HepG2 (cell line): ENCODE results near the gene ADGRG6. TPM values are rescaled to one million over a fixed set of nuclear protein-coding genes. Genes with fewer than 3 reads are reported as not detected.

Source experiments
- ARID5B ChIP-seq: IDR thresholded peaks from 2 replicates; pipeline ENCODE4 v1.4.0; 2020; ENCODE audit warnings: mild to moderate bottlenecking, missing genetic modification reagents
- BCL6 ChIP-seq: IDR thresholded peaks from 2 replicates; pipeline ENCODE4 v1.6.1; 2016; ENCODE audit warnings: missing genetic modification reagents, missing compliant biosample characterization
- DRAP1 ChIP-seq: IDR thresholded peaks from 2 replicates; pipeline ENCODE4 v1.6.1; 2016; ENCODE audit warnings: missing genetic modification reagents, missing compliant biosample characterization
- FOXP1 ChIP-seq, 2 experiments: fragments of 450-650 bp in 1 of 2; IDR thresholded peaks; 2 replicates each; pipeline ENCODE4 v1.6.1; 2017 to 2018; ENCODE audit warnings: antibody characterized with exemption in 1 of 2
- HDAC2 ChIP-seq: sonication (generic); formaldehyde crosslinking; IDR thresholded peaks from 2 replicates; pipeline ENCODE4 v1.4.0; 2020; ENCODE audit warnings: missing genetic modification reagents
- PPARG ChIP-seq: conservative IDR thresholded peaks from 2 replicates; pipeline ENCODE4 v1.6.1; 2016; ENCODE audit warnings: missing biosample characterization, missing genetic modification reagents
- SMARCC2 ChIP-seq: fragments of 450-650 bp; IDR thresholded peaks from 2 replicates; pipeline ENCODE4 v1.6.1; 2017; ENCODE audit warnings: antibody characterized with exemption, mild to moderate bottlenecking
- SOX6 ChIP-seq, 2 experiments: fragments of 450-650 bp in 1 of 2; sonication (generic) in 1 of 2; formaldehyde crosslinking in 1 of 2; IDR thresholded peaks; 2 replicates each; pipeline versions ENCODE4 v1.4.0 to v1.6.1; 2017 to 2020; ENCODE audit warnings: antibody characterized with exemption in 1 of 2, mild to moderate bottlenecking in 1 of 2, missing genetic modification reagents in 1 of 2
- ZBTB3 ChIP-seq: sonication (generic); formaldehyde crosslinking; IDR thresholded peaks from 2 replicates; pipeline ENCODE4 v1.4.0; 2020; ENCODE audit warnings: low read depth, mild to moderate bottlenecking, moderate library complexity, missing genetic modification reagents, borderline replicate concordance
- ZNF225 ChIP-seq: sonication (generic); formaldehyde crosslinking; IDR thresholded peaks from 2 replicates; pipeline ENCODE4 v1.4.0; 2020; ENCODE audit warnings: mild to moderate bottlenecking, missing genetic modification reagents
- ZNF383 ChIP-seq: sonication (generic); formaldehyde crosslinking; IDR thresholded peaks from 2 replicates; pipeline ENCODE4 v1.4.0; 2020; ENCODE audit warnings: missing genetic modification reagents, mild to moderate bottlenecking, borderline replicate concordance
- ZNF614 ChIP-seq: IDR thresholded peaks from 2 replicates; pipeline ENCODE4 v1.6.1; 2018; ENCODE audit warnings: missing biosample characterization, missing genetic modification reagents, inconsistent platforms, borderline replicate concordance
- ZNF646 ChIP-seq: sonication (generic); formaldehyde crosslinking; IDR thresholded peaks from 2 replicates; pipeline ENCODE4 v1.9.0; 2021; ENCODE audit warnings: mild to moderate bottlenecking, missing genetic modification reagents
- polyA plus RNA-seq, 8 experiments: library from polyadenylated mRNA; depleted of rRNA in 3 of 8; stranded (reverse) in 7 of 8; unstranded in 1 of 8; fragments of >200 nt; fragmentation: Illumina TruSeq in 4 of 8; extraction: Trizol in 4 of 8; gene quantifications; 2 replicates each; pipeline versions ENCODE4 v1.2.1 to v1.2.3, GENCODE V29; 2011 to 2016; ENCODE audit warnings: low read depth in 4 of 8, missing spikeins in 1 of 8, mixed read lengths in 1 of 8; ENCODE audit not compliant: insufficient read depth in 1 of 8
- total RNA-seq, 5 experiments: library from RNA; depleted of rRNA; stranded (reverse); fragments of >200 nt; fragmentation: Illumina TruSeq; extraction: Trizol; gene quantifications; 2 replicates each; pipeline ENCODE4 v1.2.3, GENCODE V29; 2016; ENCODE audit warnings: low read depth in 1 of 5
- TF ChIP-seq, protein P1 (sequence below): IDR thresholded peaks from 2 replicates; pipeline ENCODE4 v1.6.1; 2016

ADGRG6 gene
- total and polyA plus RNA-seq, 2 of the 13 experiments (the other 11 are each of a cell fraction or from before 2014, with no cell fraction given), result 129 to 249 TPM

DNA sequence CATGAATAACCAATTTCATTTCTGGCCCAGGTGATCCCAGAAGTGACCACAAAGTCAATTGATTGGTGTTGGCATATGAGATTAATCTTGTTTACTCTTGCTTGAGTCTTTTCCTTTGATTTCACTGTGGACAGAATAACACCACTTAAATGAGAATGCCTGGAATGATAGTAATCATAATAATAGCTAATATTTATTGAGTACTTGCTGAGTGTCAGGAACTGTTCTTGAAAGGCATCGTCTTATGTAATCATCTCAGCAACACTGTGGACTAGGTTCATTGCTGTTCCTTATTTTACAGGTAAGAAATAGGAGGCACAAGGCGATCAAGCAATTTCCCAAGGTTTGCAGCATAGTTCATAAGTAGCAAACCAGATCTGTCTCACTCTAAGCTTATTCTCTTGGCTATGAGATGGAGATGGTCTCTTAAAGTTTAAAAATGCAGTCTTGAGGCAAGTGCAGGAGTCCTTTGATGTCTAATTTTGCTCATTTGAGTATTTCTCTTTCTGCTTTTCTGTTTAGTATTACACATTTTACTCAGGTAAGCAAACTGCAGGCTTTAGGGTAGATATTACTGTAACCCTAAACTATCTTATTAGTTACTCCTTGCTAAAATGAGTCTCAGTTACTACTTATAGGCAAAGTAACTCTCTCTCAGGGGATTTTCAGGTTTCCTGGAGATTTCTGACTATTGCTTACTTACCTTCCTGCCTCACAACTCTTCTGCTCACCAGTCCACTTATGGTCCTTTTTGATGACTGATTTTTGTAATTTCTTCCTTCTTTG lies 6.3 kb downstream of the ADGRG6 start (continued):
- TF ChIP-seq ZNF225, result no peak
- TF ChIP-seq SMARCC2, result peak; percentile 81; the same call in 1 of the 2 replicates
- peak; percentile 92 for TF ChIP-seq PPARG (CRISPR knock-in tag)
- peak; percentile 83 for TF ChIP-seq ZNF614 (CRISPR knock-in tag)
- TF ChIP-seq ZNF383 (CRISPR knock-in tag), result 0 out of 2 replicates have a peak, but pooled peaks have one; percentile 27
- no peak for TF ChIP-seq ZNF646 (CRISPR knock-in tag)
- TF ChIP-seq FOXP1 (IDR thresholded peaks at IDR 0.05), result 0 out of 2 replicates have a peak, but pooled peaks have one; percentile 35
- peak; percentile 96 for TF ChIP-seq FOXP1 (CRISPR knock-in tag; IDR thresholded peaks at IDR 0.05)
- TF ChIP-seq, protein P1, sequence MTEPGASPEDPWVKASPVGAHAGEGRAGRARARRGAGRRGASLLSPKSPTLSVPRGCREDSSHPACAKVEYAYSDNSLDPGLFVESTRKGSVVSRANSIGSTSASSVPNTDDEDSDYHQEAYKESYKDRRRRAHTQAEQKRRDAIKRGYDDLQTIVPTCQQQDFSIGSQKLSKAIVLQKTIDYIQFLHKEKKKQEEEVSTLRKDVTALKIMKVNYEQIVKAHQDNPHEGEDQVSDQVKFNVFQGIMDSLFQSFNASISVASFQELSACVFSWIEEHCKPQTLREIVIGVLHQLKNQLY (CRISPR knock-in tag), result peak; percentile 85
- TF ChIP-seq BCL6 (CRISPR knock-in tag), result peak; percentile 100
- peak; percentile 98 for TF ChIP-seq HDAC2 (CRISPR knock-in tag)
- TF ChIP-seq SOX6 (IDR thresholded peaks at IDR 0.05), result no peak
- TF ChIP-seq SOX6 (CRISPR knock-in tag; IDR thresholded peaks at IDR 0.05), result peak; percentile 86
- peak; percentile 99 for TF ChIP-seq ARID5B (CRISPR knock-in tag)
- peak; percentile 88; the same call in 1 of the 2 replicates for TF ChIP-seq ZBTB3 (CRISPR knock-in tag)
- 0 out of 2 replicates have a peak, but pooled peaks have one; percentile 16 for TF ChIP-seq DRAP1 (CRISPR knock-in tag)
